Measurements from ENCODE around the gene GSC2.
A peak's percentile ranks its signal among the peaks of the same experiment; 100 is the strongest.

Gene GSC2

GRCh38 chr22:19149991-19150390 lies at the start of gene GSC2:
GSC2 (minus strand) TSS chr22:19150292; CDS start chr22:19150283, 9 bp downstream.
- no peak for DNase-seq

- no peak for DNase-seq
Measured at GRCh38 chr22:19199479-19199878, 49.4 kb upstream of the GSC2 start.

- no peak for DNase-seq
Measured at GRCh38 chr22:19197997-19198865, 48.1 kb upstream of the GSC2 start.

GRCh38 chr22:19196841-19197612 lies 46.9 kb upstream of the GSC2 start:
- DNase-seq = no peak

GRCh38 chr22:19195796-19196731 lies 46.0 kb upstream of the GSC2 start:
- DNase-seq = no peak

- DNase-seq = no peak
Measured at GRCh38 chr22:19194766-19195536, 44.9 kb upstream of the GSC2 start.

- DNase-seq = no peak
Measured at GRCh38 chr22:19193879-19194278, 43.8 kb upstream of the GSC2 start.

GRCh38 chr22:19187716-19188563 lies 37.8 kb upstream of the GSC2 start:
- DNase-seq = no peak

- DNase-seq = no peak
Measured at GRCh38 chr22:19184276-19184997, 34.3 kb upstream of the GSC2 start.

- no peak for DNase-seq
Measured at GRCh38 chr22:19183216-19183615, 33.1 kb upstream of the GSC2 start.

GRCh38 chr22:19182472-19183157 lies 32.5 kb upstream of the GSC2 start:
- no peak for DNase-seq

GRCh38 chr22:19181786-19182471 lies 31.8 kb upstream of the GSC2 start:
- no peak for DNase-seq

GRCh38 chr22:19180740-19181410 lies 30.8 kb upstream of the GSC2 start:
- no peak for DNase-seq

GRCh38 chr22:19180234-19180633 lies 30.1 kb upstream of the GSC2 start:
- no peak for DNase-seq

GRCh38 chr22:19179497-19180048 lies 29.5 kb upstream of the GSC2 start:
- DNase-seq = peak; percentile 50

- DNase-seq = peak; percentile 62 to 76
Measured at GRCh38 chr22:19178657-19179496, 28.8 kb upstream of the GSC2 start, which contains the start of gene SLC25A1. SLC25A1 (minus strand) TSS chr22:19178736; CDS start chr22:19178673, 63 bp downstream.

GRCh38 chr22:19178065-19178656 lies 28.1 kb upstream of the GSC2 start:
- no peak for DNase-seq

Measured in NCI-H1930 (cell line).